Anterior cingulate cortex (tissue), 58 donors: Measurements from ENCODE around the gene MEIOB.
"Not testable (repeated sequence)": the region's sequence is repeated elsewhere in the genome, so short reads cannot be mapped to it uniquely, and the experiment has no call there.

ENCODE experiments used
- DNase-seq, 58 donors: peaks; one replicate each; lab custom pipeline; 2025; lab: John Stamatoyannopoulos, UW

MEIOB gene

GRCh38 chr16:1907226-1907860 is 35.4 kb upstream of the MEIOB start:
- DNase-seq, result no peak

GRCh38 chr16:1906846-1907165 is 34.8 kb upstream of the MEIOB start:
- no peak for DNase-seq

- DNase-seq, result no peak
Measured at GRCh38 chr16:1906055-1906845, 34.3 kb upstream of the MEIOB start.

GRCh38 chr16:1903845-1904840 is 32.2 kb upstream of the MEIOB start:
- DNase-seq, result no peak

GRCh38 chr16:1903220-1903574 is 31.2 kb upstream of the MEIOB start:
- DNase-seq, result no peak

- no peak for DNase-seq
Measured at GRCh38 chr16:1902547-1903219, 30.7 kb upstream of the MEIOB start.

- DNase-seq, result no peak
Measured at GRCh38 chr16:1900452-1900774, 28.4 kb upstream of the MEIOB start.

- no peak for DNase-seq
Measured at GRCh38 chr16:1899641-1900451, 27.9 kb upstream of the MEIOB start.

- DNase-seq, result not testable (repeated sequence)
Measured at GRCh38 chr16:1897692-1898091, 25.7 kb upstream of the MEIOB start.

GRCh38 chr16:1895949-1896675 is 24.1 kb upstream of the MEIOB start:
- no peak for DNase-seq

- no peak for DNase-seq
Measured at GRCh38 chr16:1895068-1895467, 23.1 kb upstream of the MEIOB start.

- no peak for DNase-seq
Measured at GRCh38 chr16:1890708-1891050, 18.7 kb upstream of the MEIOB start.

- no peak for DNase-seq
Measured at GRCh38 chr16:1890024-1890707, 18.2 kb upstream of the MEIOB start.

- DNase-seq, result no peak
Measured at GRCh38 chr16:1887711-1888354, 15.9 kb upstream of the MEIOB start.

- no peak for DNase-seq
Measured at GRCh38 chr16:1884889-1885288, 12.9 kb upstream of the MEIOB start.

GRCh38 chr16:1884155-1884760 is 12.3 kb upstream of the MEIOB start:
- no peak for DNase-seq

- DNase-seq, result not testable (repeated sequence)
Measured at GRCh38 chr16:1881172-1881571, 9.2 kb upstream of the MEIOB start.

GRCh38 chr16:1879477-1879876 is 7.5 kb upstream of the MEIOB start:
- DNase-seq, result no peak
